KMS-11 (cell line): Measurements from ENCODE around the gene STIM2.

Source experiments
- H2AFZ ChIP-seq: fragments of 200-600 bp; sonication (generic); 2 replicates; pipeline ENCODE4 v1.6.1; 2016; ENCODE audit warnings: antibody characterized with exemption, mixed run types, low read depth
- H3K27ac ChIP-seq: fragments of 200-600 bp; sonication (generic); 2 replicates; pipeline ENCODE4 v1.6.1; 2016; ENCODE audit warnings: mild to moderate bottlenecking, mixed run types
- H3K27me3 ChIP-seq: fragments of 200-600 bp; sonication (generic); 2 replicates; pipeline ENCODE4 v1.6.1; 2017; ENCODE audit warnings: mild to moderate bottlenecking, low read depth, mixed run types, moderate library complexity; ENCODE audit not compliant: insufficient read depth
- H3K36me3 ChIP-seq: fragments of 200-600 bp; sonication (generic); 2 replicates; pipeline ENCODE4 v1.6.1; 2017; ENCODE audit warnings: mild to moderate bottlenecking, mixed run types; ENCODE audit not compliant: insufficient read depth
- H3K4me1 ChIP-seq: fragments of 200-600 bp; sonication (generic); 2 replicates; pipeline ENCODE4 v1.6.1; 2016; ENCODE audit warnings: mild to moderate bottlenecking, low read depth, mixed run types; ENCODE audit not compliant: poor library complexity, severe bottlenecking
- H3K4me2 ChIP-seq: fragments of 200-600 bp; sonication (generic); 2 replicates; pipeline ENCODE4 v1.7.0; 2016; ENCODE audit warnings: mild to moderate bottlenecking, mixed run types
- H3K4me3 ChIP-seq: fragments of 200-600 bp; sonication (generic); IDR thresholded peaks from 2 replicates; pipeline ENCODE4 v1.6.1; 2017; ENCODE audit warnings: low read depth, low read length, mixed read lengths; ENCODE audit not compliant: insufficient read depth
- H3K79me2 ChIP-seq: fragments of 200-600 bp; sonication (generic); 2 replicates; pipeline ENCODE4 v1.6.1; 2016; ENCODE audit warnings: low read depth, mixed run types; ENCODE audit not compliant: insufficient read depth
- H3K9ac ChIP-seq: fragments of 200-600 bp; sonication (generic); 2 replicates; pipeline ENCODE4 v1.6.1; 2016; ENCODE audit warnings: mild to moderate bottlenecking, mixed run types
- H4K20me1 ChIP-seq: fragments of 200-600 bp; sonication (generic); 2 replicates; pipeline ENCODE4 v1.6.1; 2016; ENCODE audit warnings: mild to moderate bottlenecking, mixed run types; ENCODE audit not compliant: insufficient read depth
- TF ChIP-seq, protein P1 (sequence below): fragments of 200-600 bp; sonication (generic); conservative IDR thresholded peaks from 2 replicates; pipeline ENCODE4 v1.6.1; 2017; ENCODE audit warnings: low read depth, mild to moderate bottlenecking, antibody characterized with exemption, low read length, moderate library complexity, mixed read lengths

STIM2 gene

DNA sequence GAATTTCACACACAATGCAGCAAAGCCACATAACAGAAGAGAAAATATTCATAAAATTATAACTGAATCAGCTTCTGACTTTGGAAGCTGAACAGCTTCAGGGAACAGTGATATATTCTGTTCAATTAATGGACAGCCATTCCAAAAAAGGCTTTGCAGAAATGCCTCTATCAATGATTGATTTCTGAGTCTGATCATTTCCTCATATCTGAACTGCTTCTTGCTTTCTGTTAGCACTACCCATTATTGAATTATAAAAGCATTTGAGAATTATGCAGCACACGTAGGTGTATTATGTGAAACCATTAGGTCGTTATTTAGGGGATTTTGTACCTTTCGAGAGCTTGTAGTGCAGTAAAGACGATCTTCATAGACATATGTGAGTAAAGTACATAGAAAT, 159.6 kb downstream of the STIM2 start:
- no peak overlapping the region for H3K27ac ChIP-seq
- no peak overlapping the region for H3K4me2 ChIP-seq
- no peak overlapping the region for H3K4me3 ChIP-seq
- no peaks in the 10 kb centered on the region for H3K36me3 ChIP-seq
- TF ChIP-seq, protein P1, sequence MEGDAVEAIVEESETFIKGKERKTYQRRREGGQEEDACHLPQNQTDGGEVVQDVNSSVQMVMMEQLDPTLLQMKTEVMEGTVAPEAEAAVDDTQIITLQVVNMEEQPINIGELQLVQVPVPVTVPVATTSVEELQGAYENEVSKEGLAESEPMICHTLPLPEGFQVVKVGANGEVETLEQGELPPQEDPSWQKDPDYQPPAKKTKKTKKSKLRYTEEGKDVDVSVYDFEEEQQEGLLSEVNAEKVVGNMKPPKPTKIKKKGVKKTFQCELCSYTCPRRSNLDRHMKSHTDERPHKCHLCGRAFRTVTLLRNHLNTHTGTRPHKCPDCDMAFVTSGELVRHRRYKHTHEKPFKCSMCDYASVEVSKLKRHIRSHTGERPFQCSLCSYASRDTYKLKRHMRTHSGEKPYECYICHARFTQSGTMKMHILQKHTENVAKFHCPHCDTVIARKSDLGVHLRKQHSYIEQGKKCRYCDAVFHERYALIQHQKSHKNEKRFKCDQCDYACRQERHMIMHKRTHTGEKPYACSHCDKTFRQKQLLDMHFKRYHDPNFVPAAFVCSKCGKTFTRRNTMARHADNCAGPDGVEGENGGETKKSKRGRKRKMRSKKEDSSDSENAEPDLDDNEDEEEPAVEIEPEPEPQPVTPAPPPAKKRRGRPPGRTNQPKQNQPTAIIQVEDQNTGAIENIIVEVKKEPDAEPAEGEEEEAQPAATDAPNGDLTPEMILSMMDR = no peak
- H3K9ac ChIP-seq = no peak overlapping the region
- H4K20me1 ChIP-seq = no peaks in the 10 kb centered on the region
- no peaks in the 10 kb centered on the region for H3K79me2 ChIP-seq
- no peaks in the 10 kb centered on the region for H3K4me1 ChIP-seq
- no peak overlapping the region for H2AFZ ChIP-seq
- H3K27me3 ChIP-seq = no peaks in the 10 kb centered on the region

DNA sequence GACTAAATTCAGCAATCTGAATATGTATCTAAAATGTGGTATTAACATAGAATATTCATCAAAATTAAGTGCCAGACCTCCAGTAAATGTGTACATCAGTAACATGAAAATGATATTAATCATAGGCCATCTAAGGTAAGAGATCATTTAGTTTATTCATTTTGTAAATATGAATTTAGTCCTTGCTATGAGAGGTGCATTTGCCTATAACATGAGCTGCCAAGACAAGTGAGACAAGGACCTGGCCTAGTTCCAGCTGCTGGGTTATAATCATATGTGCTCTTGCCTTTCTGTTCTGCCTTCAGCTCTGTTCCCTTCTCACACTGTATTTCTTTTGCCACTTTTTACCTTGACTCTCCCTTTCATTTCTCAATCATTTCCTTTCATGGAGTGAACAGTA, 160.0 kb downstream of the STIM2 start:
- no peak overlapping the region for H3K4me2 ChIP-seq
- H3K27me3 ChIP-seq = no peaks in the 10 kb centered on the region
- no peaks in the 10 kb centered on the region for H3K79me2 ChIP-seq
- H3K4me3 ChIP-seq = no peak overlapping the region
- TF ChIP-seq, protein P1 = no peak
- H3K4me1 ChIP-seq = no peaks in the 10 kb centered on the region
- no peak overlapping the region for H3K9ac ChIP-seq
- H2AFZ ChIP-seq = no peak overlapping the region
- H3K27ac ChIP-seq = no peak overlapping the region
- no peaks in the 10 kb centered on the region for H4K20me1 ChIP-seq
- no peaks in the 10 kb centered on the region for H3K36me3 ChIP-seq

DNA sequence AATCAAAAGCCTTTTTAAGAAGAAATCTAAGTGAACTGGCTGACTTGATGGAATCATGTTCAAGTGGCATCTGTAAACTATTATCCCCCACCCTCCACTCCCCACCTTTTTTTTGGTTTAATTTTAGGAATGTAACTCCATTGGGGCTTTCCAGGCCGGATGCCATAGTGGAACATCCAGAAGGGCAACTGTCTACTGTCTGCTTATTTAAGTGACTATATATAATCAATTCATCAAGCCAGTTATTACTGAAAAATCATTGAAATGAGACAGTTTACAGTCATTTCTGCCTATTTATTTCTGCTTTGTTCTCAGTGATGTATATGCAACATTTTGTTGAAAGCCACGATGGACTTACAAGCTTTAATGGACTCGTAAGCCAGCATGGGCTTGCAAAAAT, 162.3 kb downstream of the STIM2 start:
- Histone ChIP-seq H3K4me2 (no peak overlapping the region), H3K27ac (no peak overlapping the region), H2AFZ (no peak overlapping the region), H3K79me2 (no peaks in the 10 kb centered on the region), H3K9ac (no peak overlapping the region), H3K36me3 (no peaks in the 10 kb centered on the region), H4K20me1 (no peaks in the 10 kb centered on the region), H3K4me3 (no peak overlapping the region), H3K27me3 (no peaks in the 10 kb centered on the region), H3K4me1 (no peaks in the 10 kb centered on the region)
- TF ChIP-seq, protein P1 = no peak

DNA sequence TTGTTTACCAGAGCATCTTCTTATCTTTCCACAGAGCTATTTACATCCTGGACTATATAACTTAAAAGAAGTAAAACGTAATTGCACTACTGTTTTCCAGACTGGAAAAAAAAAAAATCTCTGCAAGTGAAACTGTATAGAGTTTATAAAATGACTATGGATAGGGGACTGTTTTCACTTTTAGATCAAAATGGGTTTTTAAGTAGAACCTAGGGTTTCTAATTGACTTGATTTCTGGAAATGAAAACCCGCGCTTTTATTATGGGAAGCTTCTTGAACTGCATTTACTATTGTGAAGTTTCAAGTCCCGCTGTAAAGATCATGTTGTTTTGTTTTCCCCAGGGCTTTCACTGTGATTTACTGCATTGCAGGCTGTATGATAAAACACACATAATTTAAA, 162.7 kb downstream of the STIM2 start:
- H3K79me2 ChIP-seq = no peaks in the 10 kb centered on the region
- TF ChIP-seq, protein P1 = no peak

More for the DNA sequence above, 162.7 kb downstream of the STIM2 start:
- Histone ChIP-seq H3K27ac (no peak overlapping the region), H3K4me2 (no peak overlapping the region), H3K36me3 (no peaks in the 10 kb centered on the region), H4K20me1 (no peaks in the 10 kb centered on the region), H3K4me3 (no peak overlapping the region), H3K9ac (no peak overlapping the region), H2AFZ (no peak overlapping the region), H3K4me1 (no peaks in the 10 kb centered on the region), H3K27me3 (no peaks in the 10 kb centered on the region)
